Stimulated activated naive CD8-positive, alpha-beta T cell treated with anti-CD3 and anti-CD28 coated beads, Interleukin-15, Interleukin-2, amounts not matched to agents 100 ng/mL and 50 ng/mL, for 24 hours (primary cell): ENCODE data around the gene RSPH10B2.
"Not testable (repeated sequence)": the region's sequence is repeated elsewhere in the genome, so short reads cannot be mapped to it uniquely, and the experiment has no call there.

Source experiments
- H3K27ac Mint-ChIP-seq: one replicate; pipeline ENCODE4 v1.8.0; 2021; ENCODE audit warnings: mild to moderate bottlenecking, mixed read lengths
- H3K27me3 Mint-ChIP-seq: one replicate; pipeline ENCODE4 v1.8.0; 2021; ENCODE audit warnings: mixed read lengths
- H3K36me3 Mint-ChIP-seq: one replicate; pipeline ENCODE4 v1.8.0; 2021; ENCODE audit warnings: low read depth, mixed read lengths
- H3K4me1 Mint-ChIP-seq: one replicate; pipeline ENCODE4 v1.8.0; 2021; ENCODE audit warnings: low read depth, mixed read lengths
- H3K4me3 Mint-ChIP-seq: one replicate; pipeline ENCODE4 v1.8.0; 2021; ENCODE audit warnings: mild to moderate bottlenecking, mixed read lengths
- H3K9me3 Mint-ChIP-seq: one replicate; pipeline ENCODE4 v1.8.0; 2021; ENCODE audit warnings: mixed read lengths

RSPH10B2 gene

DNA sequence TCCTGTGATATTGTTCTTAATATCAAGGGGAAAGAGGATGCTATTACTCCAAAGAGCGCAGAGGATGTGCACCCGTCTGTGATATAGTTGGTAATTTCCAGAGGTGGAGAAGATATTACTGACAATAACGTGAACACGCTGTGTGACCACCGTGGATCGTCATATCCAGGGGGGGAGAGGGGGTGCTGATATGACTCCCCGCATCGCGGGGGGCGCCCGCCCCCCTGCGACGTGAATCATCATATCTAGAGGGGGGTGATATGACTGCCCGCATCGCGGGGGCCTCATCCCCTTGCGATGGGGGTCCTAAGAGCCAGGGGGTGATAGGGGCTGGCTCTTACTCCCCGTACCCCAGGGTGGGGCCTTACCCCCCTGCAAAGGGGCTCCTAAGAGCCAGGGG lies 93.8 kb downstream of the RSPH10B2 start:
- not testable (repeated sequence) for H3K27me3 Mint-ChIP-seq, H3K4me1 Mint-ChIP-seq, H3K4me3 Mint-ChIP-seq, H3K9me3 Mint-ChIP-seq, H3K36me3 Mint-ChIP-seq, H3K27ac Mint-ChIP-seq
